HEK293 (cell line): ENCODE results near the gene CHRNA5.

ENCODE experiments used
- CTCF ChIA-PET: fragments of 350-600 bp; formaldehyde crosslinking; extraction: SDS; loops from one replicate; lab custom pipeline; 2021; ENCODE audit warnings: antibody characterized with exemption; lab: Yijun Ruan, JAX
- POLR2A ChIA-PET: fragments of 300-600 bp; formaldehyde crosslinking; extraction: SDS; loops from one replicate; lab custom pipeline; 2020; ENCODE audit warnings: antibody characterized with exemption, inconsistent platforms; lab: Yijun Ruan, JAX
- H3K27ac ChIP-seq: fragments of 200-500 bp; sonication (Bioruptor generic); 2 replicates; pipeline ENCODE4 v1.5.1; 2014; ENCODE audit warnings: low read depth, low read length, control low read depth, inconsistent platforms; ENCODE audit errors: extremely low read depth
- H3K36me3 ChIP-seq, 2 experiments: fragments of 200-500 bp in 1 of 2; sonication (Bioruptor generic) in 1 of 2; 1 replicate in 1 of 2; 2 replicates in 1 of 2; pipeline ENCODE4 v1.5.1; 2014 to 2017; ENCODE audit warnings: inconsistent platforms in 2 of 2, low read length in 2 of 2; ENCODE audit not compliant: control insufficient read depth in 2 of 2, insufficient read depth in 1 of 2
- H3K4me1 ChIP-seq: fragments of 200-500 bp; sonication (Bioruptor generic); 2 replicates; pipeline ENCODE4 v1.5.1; 2014; ENCODE audit warnings: mild to moderate bottlenecking, low read length, inconsistent platforms; ENCODE audit not compliant: control insufficient read depth, insufficient read depth
- H3K4me3 ChIP-seq: 2 replicates; pipeline ENCODE4 v1.5.1; 2011; ENCODE audit warnings: low read depth, mild to moderate bottlenecking, control low read depth, low read length, moderate library complexity
- H3K9me3 ChIP-seq: fragments of 200-500 bp; sonication (Bioruptor generic); 2 replicates; pipeline ENCODE4 v1.5.1; 2014; ENCODE audit warnings: low read depth, low read length, inconsistent platforms; ENCODE audit not compliant: control insufficient read depth, insufficient read depth
- AEBP2 ChIP-seq: fragments of 450-650 bp; formaldehyde crosslinking; IDR thresholded peaks from 2 replicates; pipeline ENCODE4 v1.5.1; 2016; ENCODE audit warnings: missing biosample characterization, missing genetic modification characterization, borderline replicate concordance
- GLIS1 ChIP-seq: fragments of 450-650 bp; formaldehyde crosslinking; IDR thresholded peaks from 2 replicates; pipeline ENCODE4 v1.5.1; 2016; ENCODE audit warnings: missing biosample characterization, missing genetic modification characterization
- MEIS1 ChIP-seq: sonication (generic); formaldehyde crosslinking; IDR thresholded peaks from 2 replicates; pipeline ENCODE4 v1.8.1; 2022; ENCODE audit warnings: missing genetic modification reagents, mild to moderate bottlenecking, borderline replicate concordance
- PRDM10 ChIP-seq: fragments of 450-650 bp; formaldehyde crosslinking; IDR thresholded peaks from 2 replicates; pipeline ENCODE4 v1.5.1; 2016; ENCODE audit warnings: missing biosample characterization, missing genetic modification characterization
- ZBTB17 ChIP-seq: fragments of 450-650 bp; formaldehyde crosslinking; IDR thresholded peaks from 2 replicates; pipeline ENCODE4 v1.5.1; 2016; ENCODE audit warnings: missing biosample characterization, missing genetic modification characterization
- ZEB2 ChIP-seq: fragments of 450-650 bp; formaldehyde crosslinking; IDR thresholded peaks from 2 replicates; pipeline ENCODE4 v1.5.1; 2016; ENCODE audit warnings: missing biosample characterization, missing genetic modification characterization
- ZFHX2 ChIP-seq: fragments of 450-650 bp; formaldehyde crosslinking; conservative IDR thresholded peaks from 2 replicates; pipeline ENCODE4 v1.5.1; 2016; ENCODE audit warnings: missing biosample characterization, missing genetic modification characterization
- ZNF133 ChIP-seq: fragments of 450-650 bp; formaldehyde crosslinking; IDR thresholded peaks from 2 replicates; pipeline ENCODE4 v1.5.1; 2016; ENCODE audit warnings: missing biosample characterization, missing genetic modification characterization
- ZNF202 ChIP-seq: fragments of 450-650 bp; formaldehyde crosslinking; IDR thresholded peaks from 2 replicates; pipeline ENCODE4 v1.5.1; 2016; ENCODE audit warnings: missing biosample characterization, missing genetic modification characterization, borderline replicate concordance
- ZNF274 ChIP-seq, 2 experiments: fragments of 200-500 bp in 1 of 2; fragments of 450-650 bp in 1 of 2; sonication (Bioruptor generic) in 1 of 2; formaldehyde crosslinking in 1 of 2; IDR thresholded peaks; 2 replicates each; pipeline versions ENCODE4 v1.5.1 to v1.6.1; 2014 to 2016; ENCODE audit warnings: borderline replicate concordance in 1 of 2, inconsistent platforms in 1 of 2, low read length in 1 of 2, missing biosample characterization in 1 of 2, missing genetic modification characterization in 1 of 2
- ZNF280C ChIP-seq: fragments of 450-650 bp; formaldehyde crosslinking; IDR thresholded peaks from 2 replicates; pipeline ENCODE4 v1.5.1; 2016; ENCODE audit warnings: missing biosample characterization, missing genetic modification characterization
- ZNF292 ChIP-seq: fragments of 450-650 bp; formaldehyde crosslinking; IDR thresholded peaks from 2 replicates; pipeline ENCODE4 v1.5.1; 2016; ENCODE audit warnings: low read depth, missing biosample characterization, missing genetic modification characterization, borderline replicate concordance
- ZNF311 ChIP-seq: fragments of 450-650 bp; formaldehyde crosslinking; IDR thresholded peaks from 2 replicates; pipeline ENCODE4 v1.5.1; 2017; ENCODE audit warnings: missing biosample characterization, missing genetic modification characterization, borderline replicate concordance
- ZNF391 ChIP-seq: fragments of 450-650 bp; formaldehyde crosslinking; IDR thresholded peaks from 2 replicates; pipeline ENCODE4 v1.5.1; 2016; ENCODE audit warnings: low read depth, missing biosample characterization, missing genetic modification characterization, borderline replicate concordance
- ZNF510 ChIP-seq: fragments of 450-650 bp; formaldehyde crosslinking; IDR thresholded peaks from 2 replicates; pipeline ENCODE4 v1.5.1; 2018; ENCODE audit warnings: mild to moderate bottlenecking, missing genetic modification characterization, missing biosample characterization; ENCODE audit not compliant: insufficient replicate concordance
- ZNF518A ChIP-seq: fragments of 450-650 bp; formaldehyde crosslinking; conservative IDR thresholded peaks from 2 replicates; pipeline ENCODE4 v1.5.1; 2016; ENCODE audit warnings: low read depth, missing biosample characterization, missing genetic modification characterization
- ZNF610 ChIP-seq: fragments of 450-650 bp; formaldehyde crosslinking; IDR thresholded peaks from 2 replicates; pipeline ENCODE4 v1.5.1; 2016; ENCODE audit warnings: missing biosample characterization, missing genetic modification characterization, borderline replicate concordance
- ZNF664 ChIP-seq: fragments of 450-650 bp; formaldehyde crosslinking; IDR thresholded peaks from 2 replicates; pipeline ENCODE4 v1.5.1; 2016; ENCODE audit warnings: missing biosample characterization, missing genetic modification characterization
- ZNF747 ChIP-seq: fragments of 450-650 bp; formaldehyde crosslinking; IDR thresholded peaks from 2 replicates; pipeline ENCODE4 v1.5.1; 2016; ENCODE audit warnings: missing biosample characterization, missing genetic modification characterization

CHRNA5 gene

GRCh38 chr15:78573416-78573815 is 8.1 kb downstream of the CHRNA5 start:
- no peak for TF ChIP-seq ZBTB17
- TF ChIP-seq ZNF664 = no peak
- no peak for TF ChIP-seq ZNF292
- no peak for TF ChIP-seq ZNF610 (tag by site-specific recombination)
- TF ChIP-seq AEBP2 = no peak
- no peak for TF ChIP-seq ZNF391 (tag by site-specific recombination)
- no peak for TF ChIP-seq MEIS1 (CRISPR knock-in tag)
- no peak for TF ChIP-seq ZFHX2
- TF ChIP-seq ZNF274 (IDR thresholded peaks at IDR 0.05; ENCODE audit: low read length) = no peak
- no peak for TF ChIP-seq ZNF274 (tag by site-specific recombination; IDR thresholded peaks at IDR 0.05; ENCODE audit: borderline replicate concordance)
- no peak for TF ChIP-seq ZNF510
- no peak for TF ChIP-seq ZNF311 (tag by site-specific recombination)
- no peak for TF ChIP-seq GLIS1 (tag by site-specific recombination)
- TF ChIP-seq ZNF280C = no peak
- TF ChIP-seq ZNF747 (tag by site-specific recombination) = no peak
- TF ChIP-seq PRDM10 (tag by site-specific recombination) = no peak
- TF ChIP-seq ZEB2 (tag by site-specific recombination) = no peak
- TF ChIP-seq ZNF133 = no peak
- TF ChIP-seq ZNF202 (tag by site-specific recombination) = no peak
- no peak for TF ChIP-seq ZNF518A (tag by site-specific recombination)
- CTCF ChIA-PET = interaction anchor here (1.2 kb wide), 1 partner anchor 15 kb away, joined by 3 read pairs; no protein-coding TSS in a partner anchor
- Histone ChIP-seq H3K27ac (no peak overlapping the region), H3K36me3 (no peaks in the 10 kb centered on the region), H3K4me3 (no peak overlapping the region), H3K4me1 (peaks cover 11% of the 10 kb centered on the region), H3K9me3 (no peaks in the 10 kb centered on the region)
- POLR2A ChIA-PET = no interaction called here
